Gastroesophageal sphincter (tissue), 3 donors: ENCODE measurements around the gene SNX9.

ENCODE experiments used
- CTCF ChIP-seq, 4 experiments: fragments of 200-600 bp in 2 of 4; fragments of 450-650 bp in 2 of 4; sonication (generic) in 1 of 4; IDR thresholded peaks; one replicate each; pipeline ENCODE4 v1.5.1; 2017 to 2019; ENCODE audit warnings: antibody characterized with exemption in 4 of 4, mild to moderate bottlenecking in 2 of 4, moderate library complexity in 2 of 4
- EP300 ChIP-seq: sonication (generic); formaldehyde crosslinking; IDR thresholded peaks from one replicate; pipeline ENCODE4 v1.6.1; 2017; ENCODE audit warnings: antibody characterized with exemption, mild to moderate bottlenecking
- POLR2A ChIP-seq, 2 donors: fragments of 450-650 bp; IDR thresholded peaks; one replicate each; pipeline ENCODE4 v1.6.1; 2017; ENCODE audit warnings: antibody characterized with exemption in 2 of 2, mild to moderate bottlenecking in 2 of 2, moderate library complexity in 1 of 2
- POLR2AphosphoS5 ChIP-seq: sonication (generic); formaldehyde crosslinking; IDR thresholded peaks from one replicate; pipeline ENCODE4 v1.6.1; 2017; ENCODE audit warnings: antibody characterized with exemption

GRCh38 chr6:157929765-157930319 lies 106.8 kb downstream of the SNX9 start:
- TF ChIP-seq POLR2AphosphoS5 (no peak), CTCF (IDR thresholded peaks at IDR 0.05) (no peak), POLR2A (IDR thresholded peaks at IDR 0.05) (no peak), EP300 (no peak)
